22Rv1 (cell line): Measurements from ENCODE around the gene AGA.

Experiments
- CTCF ChIP-seq: fragments of 450-650 bp; IDR thresholded peaks from 2 replicates; pipeline ENCODE4 v1.5.1; 2017; ENCODE audit warnings: mild to moderate bottlenecking
- ZFX ChIP-seq: fragments of 450-650 bp; IDR thresholded peaks from 2 replicates; pipeline ENCODE4 v1.6.1; 2017; ENCODE audit warnings: antibody characterized with exemption, borderline replicate concordance

DNA sequence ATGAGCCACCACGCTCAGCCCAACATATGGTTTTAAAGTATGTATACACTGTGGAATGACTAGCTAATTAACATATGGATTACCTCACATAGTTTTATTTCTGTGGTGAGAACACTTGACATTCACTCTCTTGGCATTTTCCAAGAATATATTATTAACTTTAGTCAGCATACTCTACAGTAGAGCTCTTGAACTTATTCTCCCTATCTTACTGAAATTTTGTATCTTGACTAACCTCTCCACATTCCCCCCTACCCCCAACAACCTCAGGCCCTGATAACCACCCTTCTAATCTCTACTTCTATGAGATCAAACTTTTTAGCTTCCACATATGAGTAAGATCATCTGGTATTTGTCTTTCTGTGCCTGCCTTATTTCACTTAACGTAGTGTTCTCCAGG lies 38.6 kb upstream of the AGA start:
- no peak for TF ChIP-seq CTCF
- no peak for TF ChIP-seq ZFX
